Stimulated activated CD8-positive, alpha-beta memory T cell treated with anti-CD3 and anti-CD28 coated beads, Interleukin-2, amount 100 ng/mL, for 1 hour (primary cell): Measurements from ENCODE around the gene PNMA8C.
"Not testable (repeated sequence)": the region's sequence is repeated elsewhere in the genome, so short reads cannot be mapped to it uniquely, and the experiment has no call there.

ENCODE experiments used
- DNase-seq, 2 donors: peaks; one replicate each; pipeline ENCODE4 v3.0.0-alpha.2; 2020; ENCODE audit warnings: low read depth in 2 of 2

Gene PNMA8C

DNA sequence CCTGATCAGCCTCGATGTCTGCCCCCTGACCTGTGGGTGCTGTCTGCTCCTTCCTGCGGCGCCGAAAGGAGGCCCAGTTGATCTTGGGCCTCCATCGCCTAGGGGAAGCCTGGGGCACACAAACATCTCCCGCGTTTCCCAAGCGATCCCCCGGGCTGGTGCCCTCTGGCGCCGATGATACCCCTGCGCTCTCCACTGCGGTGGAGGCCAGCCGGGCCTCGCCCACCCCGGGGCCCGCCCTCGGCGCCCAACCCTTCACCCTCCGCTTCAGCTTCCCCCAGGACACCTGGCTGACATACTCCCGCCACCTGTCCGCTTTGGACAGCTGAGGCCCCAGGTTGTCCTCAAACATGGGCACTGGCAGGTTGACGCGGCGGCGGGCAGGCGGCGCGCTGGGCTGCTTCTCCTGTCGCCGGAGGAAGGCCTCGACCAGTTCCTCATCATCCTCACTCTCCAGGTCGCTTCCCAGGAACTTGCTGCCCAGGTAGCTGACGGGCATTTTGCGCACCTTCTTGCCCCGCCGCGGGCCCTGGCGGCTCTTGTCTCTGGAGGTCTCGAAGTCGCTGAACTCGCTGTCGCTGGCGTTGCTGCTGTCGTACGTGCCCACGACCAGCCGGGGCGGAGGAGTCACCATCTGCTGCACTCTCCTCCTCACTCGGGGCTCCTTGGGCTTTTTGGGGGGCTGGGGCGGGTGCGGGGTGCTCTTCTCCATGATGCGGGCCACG, 16.6 kb downstream of the PNMA8C start:
- no peak for DNase-seq

DNA sequence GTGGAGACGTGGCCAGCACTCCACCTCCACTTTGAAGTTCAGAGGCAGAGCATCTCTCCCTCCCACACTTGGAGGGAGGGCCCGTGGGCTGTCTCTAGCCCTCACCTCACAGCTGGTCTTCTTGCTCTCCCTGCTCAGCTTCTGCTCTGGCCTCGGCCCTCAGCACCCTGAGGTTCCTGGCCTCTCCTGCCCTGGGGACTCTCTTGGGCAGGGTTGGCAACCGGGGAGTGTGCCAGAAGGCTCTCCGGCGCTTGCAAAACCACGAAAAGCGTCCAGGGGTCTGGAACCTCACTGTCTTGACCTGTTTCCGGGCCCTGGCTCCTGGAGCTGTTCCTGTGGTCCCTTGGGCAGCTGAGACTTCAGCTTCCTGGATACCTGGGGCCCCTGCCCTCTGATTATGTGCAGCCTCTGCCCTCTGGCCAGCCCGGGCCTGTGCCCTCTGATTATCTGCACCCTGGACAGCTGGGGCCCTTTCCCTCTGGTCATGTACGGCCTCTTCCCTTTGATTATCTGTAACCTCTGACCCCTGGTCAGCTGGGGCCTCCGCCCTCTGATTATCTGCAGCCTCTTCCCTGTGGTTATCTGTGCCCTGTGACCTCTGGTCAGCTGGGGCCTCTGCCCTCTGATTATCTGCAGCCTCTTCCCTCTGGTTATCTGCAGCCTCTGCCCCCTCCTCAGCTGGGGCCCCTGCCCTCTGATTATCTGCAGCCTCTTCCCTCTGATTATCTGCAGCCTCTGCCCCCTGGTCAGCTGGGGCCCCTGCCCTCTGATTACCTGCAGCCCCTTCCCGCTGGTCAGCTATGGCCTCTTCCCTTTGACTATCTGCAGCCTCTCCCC, 17.4 kb downstream of the PNMA8C start:
- no peak for DNase-seq

DNA sequence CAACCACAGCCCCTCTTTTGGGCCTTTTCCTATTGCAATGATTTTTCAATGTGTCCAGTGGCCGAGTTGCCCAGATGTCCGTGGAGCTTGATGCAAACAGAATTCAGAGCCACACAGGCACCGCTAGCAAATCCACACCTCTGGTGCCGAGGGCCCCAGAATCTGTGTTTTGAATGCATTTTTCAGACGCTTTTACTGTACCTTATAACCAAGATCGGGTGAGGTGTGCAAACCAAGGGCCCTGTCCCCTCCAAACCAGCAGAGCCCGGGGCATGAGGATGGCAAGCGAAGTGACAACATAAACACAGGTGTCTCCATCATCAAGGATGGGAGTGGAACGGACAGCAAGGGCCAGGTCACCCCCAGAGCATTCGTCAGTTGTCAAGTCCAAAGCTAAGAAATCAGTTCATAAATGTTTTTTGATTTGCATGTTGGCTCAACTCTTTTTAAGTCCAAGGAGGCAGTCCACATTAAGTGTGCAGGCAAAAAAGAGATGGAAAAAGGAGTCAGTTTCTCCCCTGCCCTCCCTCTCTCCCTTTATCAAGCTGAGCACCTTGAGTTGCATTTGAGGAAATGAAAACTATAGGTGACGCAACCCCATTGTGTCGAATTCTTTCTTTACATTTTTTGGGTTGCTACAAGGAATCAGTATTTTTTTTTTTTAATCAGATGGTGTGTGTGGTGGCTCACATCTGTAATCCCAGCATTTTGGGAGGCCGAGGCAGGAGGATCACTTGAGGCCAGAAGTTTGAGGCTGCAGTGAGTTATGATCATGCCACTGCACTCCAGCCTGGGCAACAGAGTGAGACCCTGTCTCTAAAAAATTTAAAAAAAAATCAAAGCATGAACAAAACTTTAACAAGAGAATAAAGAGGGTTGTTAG, 18.3 kb downstream of the PNMA8C start:
- no peak for DNase-seq

DNA sequence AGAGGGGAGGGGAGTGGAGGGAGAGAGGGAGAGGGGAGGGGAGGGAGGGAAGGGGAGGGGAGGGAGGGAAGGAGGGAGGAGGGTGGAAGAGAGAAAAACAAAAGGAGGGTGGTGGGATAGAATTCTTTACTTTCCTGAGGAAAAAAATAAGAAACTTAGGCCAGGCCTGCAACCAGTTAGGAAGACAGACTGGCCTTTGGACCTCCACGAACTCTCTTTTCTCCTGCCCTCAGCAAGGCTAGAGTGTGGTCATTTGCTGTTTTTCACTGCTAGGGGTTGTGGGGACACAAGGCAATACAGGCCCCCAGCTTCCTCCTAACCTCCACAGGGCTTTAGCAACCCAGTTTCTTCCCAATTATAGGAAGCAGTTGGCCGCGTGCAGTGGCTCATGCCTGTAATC, 19.5 kb downstream of the PNMA8C start:
- DNase-seq: no peak

DNA sequence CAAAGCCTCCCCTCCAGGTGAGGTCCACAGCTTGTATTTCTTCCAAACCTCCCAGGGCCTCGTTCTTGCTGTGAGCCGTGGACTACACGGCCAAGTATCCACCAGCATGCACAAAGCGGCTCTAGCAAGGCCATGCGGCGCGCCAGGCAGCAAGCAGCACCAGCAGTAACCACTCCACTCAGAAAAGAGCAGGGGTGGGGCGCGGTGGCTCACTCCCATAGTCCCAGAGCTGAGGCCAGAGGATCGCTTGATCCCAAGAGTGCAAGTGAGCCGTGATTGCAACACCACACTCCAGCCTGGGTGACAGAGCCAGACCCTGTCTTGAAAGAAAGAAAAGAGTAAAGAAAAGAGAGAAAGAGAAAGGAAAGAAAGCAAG, 20.1 kb downstream of the PNMA8C start:
- no peak for DNase-seq

DNA sequence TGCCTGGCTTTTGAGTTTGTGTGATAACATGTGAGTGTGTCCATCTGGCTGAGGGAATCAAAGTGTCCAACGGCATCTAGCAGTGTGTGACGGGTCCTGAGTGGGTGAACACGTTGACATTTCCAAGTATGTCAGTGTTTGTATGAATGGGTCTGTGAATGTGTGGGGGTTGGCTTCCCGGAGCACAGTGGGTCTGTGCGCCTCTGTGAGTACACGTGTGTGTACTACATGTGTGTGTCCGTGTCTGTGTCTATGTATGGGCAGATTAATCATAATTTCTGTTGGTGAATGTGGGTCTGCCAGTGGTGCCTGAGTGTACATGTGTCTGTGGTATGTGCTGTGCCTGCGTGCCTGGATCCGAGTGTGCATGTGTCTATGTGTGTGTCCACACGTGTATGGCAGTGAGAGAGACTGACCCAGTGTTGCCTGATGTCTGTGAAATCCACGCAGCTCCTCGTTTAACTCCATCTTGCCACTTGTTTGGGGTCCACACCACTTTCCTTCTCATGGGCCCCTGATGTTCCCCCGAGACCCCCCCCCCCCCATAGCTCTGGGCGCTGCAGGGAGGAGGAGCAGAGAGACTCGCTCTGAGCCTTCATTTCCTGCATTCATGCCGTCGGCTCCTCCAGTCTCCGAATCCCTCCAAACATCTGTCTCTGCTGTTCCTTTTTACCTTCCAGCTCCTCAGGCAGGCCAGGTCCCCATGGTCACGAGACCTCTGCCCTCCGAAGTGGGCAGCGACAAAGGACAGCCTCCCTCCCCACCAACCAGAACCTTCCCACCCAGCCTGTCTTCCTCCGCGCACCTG, 20.7 kb downstream of the PNMA8C start:
- DNase-seq: no peak

DNA sequence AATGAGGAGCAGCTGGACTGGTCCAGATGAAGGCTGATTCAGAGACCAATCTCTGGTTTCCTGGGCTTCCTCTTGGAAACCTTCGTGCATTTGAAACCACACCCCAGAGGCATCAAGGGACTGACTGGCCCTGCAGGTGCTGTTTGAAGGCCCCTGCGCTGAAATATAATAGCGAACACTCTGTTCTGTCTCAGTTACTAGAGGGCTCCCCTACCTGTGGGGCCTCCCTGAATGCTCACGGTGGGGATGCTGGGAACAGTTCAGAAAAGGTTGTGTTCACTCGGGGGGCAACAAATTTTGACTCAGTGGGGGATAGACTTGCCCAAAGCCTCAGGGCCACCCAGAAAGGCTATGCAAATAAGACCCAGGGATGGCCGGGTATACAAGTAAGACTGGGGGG, 21.8 kb downstream of the PNMA8C start:
- DNase-seq: no peak

DNA sequence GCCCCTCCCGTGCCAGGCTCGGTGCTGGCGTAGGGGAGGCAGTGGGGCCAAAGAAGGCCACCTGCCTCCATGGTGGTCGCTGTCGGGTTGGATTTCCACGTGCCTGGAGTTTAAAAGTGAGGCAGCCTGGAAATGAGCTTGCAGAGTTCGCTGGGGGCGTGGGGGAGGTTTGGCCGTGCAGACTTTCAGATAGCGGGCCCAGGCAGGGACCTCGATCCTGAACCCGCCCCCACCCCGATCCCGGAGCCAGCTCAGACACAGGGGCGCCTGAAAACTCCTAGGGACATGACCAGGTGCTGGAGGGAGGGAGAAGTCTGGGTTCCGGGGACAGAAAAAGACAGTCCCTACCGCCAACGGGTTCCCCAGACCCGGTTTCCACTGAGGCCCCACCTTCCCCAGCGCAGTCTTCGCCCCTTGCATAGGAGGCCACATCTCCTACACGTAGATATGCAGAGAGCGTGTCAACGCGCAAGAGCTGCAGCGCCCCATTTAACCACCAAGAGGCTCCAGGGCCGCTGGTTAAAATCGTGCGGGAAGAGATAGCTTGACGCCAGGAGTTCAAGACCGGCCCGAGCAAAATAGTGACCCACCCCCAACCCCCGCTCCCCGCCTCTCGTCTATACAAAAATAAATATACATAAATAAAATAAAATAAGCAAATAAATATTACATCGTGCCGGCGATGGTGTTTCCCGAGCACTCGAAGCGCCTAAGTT, 23.8 kb downstream of the PNMA8C start:
- DNase-seq: no peak

DNA sequence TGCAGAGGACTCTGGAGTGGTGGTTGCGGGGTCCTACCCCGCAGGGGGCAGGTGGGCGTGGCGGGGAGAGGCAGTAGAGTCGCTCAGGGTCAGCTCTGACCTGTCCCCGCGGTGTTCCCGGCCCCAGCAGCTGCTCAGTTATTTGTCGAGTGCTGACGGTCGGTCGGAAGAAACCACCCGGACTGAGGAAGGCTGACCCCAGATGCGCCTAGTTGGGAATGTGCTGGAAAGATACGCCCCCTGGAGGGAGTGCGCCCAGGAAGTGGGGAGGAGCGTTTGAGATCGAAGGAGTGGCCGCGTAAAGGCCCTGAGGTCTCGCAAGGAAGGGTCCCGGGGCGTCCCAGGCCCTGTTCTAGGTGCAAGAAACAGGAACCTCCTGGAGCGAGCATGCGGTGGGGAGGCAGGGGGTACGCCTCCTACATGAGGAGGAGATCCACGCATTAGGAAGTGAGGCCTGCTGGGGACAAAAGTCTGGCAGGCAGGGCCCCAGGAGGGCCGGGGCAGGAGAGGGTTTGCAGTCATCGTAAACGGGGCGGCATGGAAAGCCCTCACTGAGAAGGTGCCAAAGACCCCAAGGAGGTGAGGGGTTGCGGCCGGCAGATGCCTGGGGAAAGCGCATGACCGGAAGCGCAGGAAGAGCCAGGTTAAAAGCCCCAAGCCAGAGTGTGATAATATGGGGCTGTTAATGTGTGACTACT, 24.5 kb downstream of the PNMA8C start:
- no peak for DNase-seq

DNA sequence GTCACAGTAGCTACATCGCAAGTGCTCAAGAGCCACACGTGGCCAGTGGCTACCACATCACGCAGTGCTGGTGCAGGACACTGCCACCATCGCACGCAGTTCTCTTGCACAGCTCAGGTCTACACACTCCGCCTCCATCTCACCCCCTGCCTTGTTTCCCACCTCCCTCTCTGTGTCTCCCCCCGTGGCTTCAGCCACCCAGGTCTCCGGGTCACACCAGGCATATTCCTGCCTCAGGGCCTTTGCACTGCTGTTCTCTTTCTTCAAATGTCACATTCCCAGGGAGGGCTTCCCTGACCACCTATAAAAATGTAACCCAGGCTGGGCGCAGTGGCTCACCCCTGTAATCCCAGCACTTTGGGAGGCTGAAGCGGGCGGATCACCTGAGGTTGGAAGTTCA, 26.0 kb downstream of the PNMA8C start:
- no peak for DNase-seq

DNA sequence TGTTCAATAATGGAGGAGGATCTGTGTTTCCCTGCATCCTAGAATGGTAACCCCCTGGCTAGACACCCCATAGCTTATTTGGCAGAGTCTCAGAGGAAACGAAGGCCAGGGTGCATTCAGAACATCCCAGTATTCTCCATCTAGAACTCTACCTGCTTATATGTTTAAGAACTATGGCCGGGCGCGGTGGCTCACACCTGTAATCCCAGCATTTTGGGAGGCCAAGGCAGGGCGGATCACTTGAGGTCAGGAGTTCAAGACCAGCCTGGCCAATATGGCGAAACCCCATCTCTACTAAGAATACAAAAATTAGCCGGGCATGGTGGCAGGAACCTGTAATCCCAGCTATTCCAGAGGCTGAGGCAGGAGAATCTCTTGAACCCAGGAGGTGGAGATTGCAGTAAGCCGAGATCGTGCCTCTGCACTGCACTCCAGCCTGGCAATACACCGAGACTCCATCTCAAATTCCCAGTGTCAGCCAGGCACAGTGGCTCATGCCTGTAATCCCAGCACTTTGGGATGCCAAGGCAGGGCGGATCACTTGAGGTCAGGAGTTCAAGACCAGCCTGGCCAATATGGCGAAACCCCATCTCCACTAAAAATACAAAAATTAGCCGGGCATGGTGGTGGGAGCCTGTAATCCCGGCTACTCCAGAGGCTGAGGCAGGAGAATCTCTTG, 30.8 kb downstream of the PNMA8C start:
- not testable (repeated sequence) for DNase-seq

DNA sequence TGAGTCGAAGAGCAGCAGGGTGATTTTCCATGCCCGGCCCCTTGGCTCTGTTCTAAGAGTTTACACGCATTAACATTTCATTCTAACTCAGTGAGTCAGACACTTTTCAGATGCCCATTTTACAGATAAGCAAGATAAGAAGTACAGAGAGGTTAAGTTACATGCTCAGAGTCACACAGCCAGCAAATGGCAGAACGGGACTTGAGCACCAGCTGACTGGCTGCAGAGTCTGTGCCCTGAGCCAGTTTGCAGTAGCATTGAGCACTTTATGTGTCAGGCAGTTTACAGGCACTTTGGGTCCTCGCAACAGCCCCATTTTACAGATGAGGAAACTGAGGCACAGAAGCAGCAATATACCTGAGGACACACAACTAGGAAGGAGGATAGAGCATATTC, 34.3 kb downstream of the PNMA8C start:
- DNase-seq: no peak

DNA sequence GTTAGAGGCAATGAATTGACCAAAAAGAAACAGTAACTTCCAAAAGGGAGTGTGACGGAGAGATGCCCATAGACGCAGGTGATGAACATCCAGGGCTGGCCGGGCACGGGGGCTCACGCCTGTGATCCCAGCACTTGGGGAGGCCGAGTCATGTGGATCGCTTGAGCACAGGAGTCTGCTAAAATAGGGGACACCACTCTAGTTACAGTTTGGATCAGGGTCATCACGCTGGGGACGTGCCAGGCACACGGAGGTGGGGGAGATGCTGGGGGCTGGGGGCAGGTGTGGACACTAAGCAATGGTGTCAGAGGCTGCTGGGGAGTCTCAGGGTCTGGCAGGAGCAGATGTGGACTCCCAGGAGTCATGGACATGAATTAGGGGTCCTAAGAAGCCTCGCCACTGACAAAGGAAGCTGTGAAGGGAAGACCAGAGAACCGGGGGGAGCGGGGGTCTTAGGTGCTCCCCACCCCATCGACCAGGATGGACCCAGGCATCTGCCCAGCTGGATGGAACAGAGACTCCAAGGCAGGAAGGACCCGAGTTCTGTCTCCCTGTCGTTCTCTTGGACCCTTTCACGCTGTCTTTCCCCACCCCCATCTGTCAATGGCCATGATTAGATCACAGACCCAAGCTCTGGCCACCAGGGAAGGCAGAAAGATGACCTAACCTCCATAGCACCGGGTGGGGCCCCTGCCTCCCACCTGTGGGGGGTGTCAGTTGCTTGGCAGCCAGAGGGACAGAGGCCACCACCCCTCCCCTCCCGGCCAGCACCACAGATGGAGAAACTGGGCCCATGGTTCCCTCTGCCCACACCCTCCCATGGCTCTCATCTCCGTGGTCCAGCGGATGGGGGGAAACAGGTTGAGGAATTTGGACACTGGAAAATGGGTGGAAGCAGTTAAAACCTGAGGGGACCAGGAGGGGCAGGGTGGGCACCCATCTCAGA, 35.0 kb downstream of the PNMA8C start:
- no peak for DNase-seq

DNA sequence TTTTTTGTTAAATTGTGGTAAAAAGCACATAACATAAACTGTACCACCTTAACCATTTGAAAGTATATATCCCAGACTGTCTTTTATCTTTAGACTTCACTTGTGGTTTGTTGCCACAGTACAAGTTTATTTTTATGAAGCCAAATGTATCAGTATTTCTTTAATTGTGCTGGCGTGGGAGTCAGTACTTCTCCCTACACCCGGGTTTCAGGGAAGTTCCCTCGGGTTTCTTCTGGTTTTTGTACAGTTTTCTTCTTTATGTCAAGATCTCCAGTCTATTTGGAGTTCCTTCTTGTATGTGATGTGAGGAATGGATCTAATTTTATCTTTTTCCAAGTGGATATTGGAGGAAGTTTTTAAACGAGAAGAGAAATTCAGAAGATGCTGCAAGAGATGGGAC, 35.9 kb downstream of the PNMA8C start:
- no peak for DNase-seq

DNA sequence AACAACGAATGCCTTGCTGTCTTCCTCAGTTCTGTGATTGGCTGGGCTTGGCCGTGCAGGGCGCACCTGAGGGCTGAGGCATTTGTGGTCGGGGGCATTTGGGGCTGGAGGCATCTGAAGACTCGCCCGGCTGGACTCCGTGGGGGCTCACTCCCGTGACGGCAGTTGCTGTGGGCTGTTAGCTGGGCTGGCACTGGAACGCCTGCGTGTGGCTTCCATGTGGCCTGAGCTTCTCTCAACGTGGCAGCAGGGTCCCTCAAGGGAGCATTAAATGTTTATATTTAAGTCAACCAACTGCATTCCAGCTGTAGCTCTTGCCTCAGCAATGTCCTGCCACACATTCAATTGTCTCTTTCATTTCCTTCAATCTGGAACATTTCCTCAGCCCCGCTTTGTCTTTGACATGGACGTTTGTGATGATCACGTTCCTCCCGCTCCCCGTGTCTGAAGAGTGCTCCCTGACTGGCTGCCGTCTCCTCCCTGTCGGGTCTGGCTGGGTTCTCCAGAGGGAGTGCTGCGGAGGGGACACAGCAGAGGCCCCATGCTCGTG, 36.4 kb downstream of the PNMA8C start:
- no peak for DNase-seq

DNA sequence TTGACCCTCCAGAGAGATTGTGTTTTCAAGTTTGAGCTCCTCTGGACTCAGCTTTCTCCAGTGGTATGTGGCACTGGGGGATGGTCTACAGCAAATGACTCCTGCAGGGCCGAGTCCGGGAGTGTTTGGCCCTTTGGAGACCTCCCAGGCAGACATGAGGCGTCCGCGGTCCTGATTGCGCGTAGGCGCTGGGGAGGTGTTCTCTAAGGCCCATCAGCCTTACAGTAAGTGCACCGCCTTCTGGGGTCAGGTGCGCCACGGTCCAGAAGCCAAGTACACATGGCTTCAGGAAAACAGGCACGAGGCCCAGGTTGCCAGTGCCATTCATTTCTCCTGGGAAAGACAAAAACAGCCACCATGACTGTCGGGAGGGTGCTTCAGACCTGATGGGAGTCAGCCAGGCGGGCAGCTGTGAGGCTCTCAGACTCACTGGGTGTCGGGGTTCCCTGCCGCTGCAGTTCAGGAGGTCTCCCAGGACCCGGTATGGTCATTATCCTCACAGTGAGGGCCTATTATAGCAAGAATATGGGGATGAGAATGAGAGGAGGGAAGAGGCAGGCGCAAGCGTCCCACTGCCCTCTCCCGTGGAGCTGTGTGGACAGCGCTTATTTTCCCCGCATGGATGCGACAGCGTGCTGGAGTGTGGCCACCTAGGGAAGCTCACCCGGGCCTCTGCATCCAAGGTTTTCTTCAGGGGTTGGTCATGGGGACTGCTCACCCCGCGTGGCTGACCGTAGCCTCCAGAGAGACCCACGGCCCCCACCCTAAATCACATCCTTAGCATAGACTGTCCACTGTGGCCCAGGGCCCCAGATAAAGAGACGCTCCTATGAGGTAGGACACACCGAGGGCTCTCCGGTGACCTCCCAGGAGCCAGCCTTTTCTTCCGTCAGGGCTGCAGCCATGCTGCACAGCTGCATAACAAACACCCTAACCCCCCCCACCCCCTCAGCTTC, 37.2 kb downstream of the PNMA8C start:
- DNase-seq: no peak

DNA sequence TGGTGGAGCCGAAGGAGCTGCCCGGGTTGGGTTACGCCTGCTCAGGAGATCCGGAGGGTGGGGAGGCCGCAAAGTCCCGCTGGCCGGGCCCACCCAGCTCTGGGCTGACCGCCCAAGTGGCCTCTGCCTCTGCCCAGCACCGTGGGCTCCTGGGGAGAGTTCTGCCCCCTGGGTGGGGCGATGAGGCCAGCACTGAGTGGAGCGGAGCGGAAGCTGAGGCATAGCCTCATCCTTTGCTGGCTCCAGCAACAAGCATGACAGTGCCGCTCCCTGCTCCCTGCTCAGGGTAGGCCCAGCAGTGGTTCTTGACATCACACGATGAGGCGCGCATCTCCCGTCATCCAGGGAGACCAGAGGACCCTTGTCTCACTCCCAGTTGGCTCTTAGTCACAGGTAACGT, 37.9 kb downstream of the PNMA8C start:
- no peak for DNase-seq
